GM23338 (cell line): Measurements from ENCODE around the gene C3orf80. TPM values are rescaled to one million over a fixed set of nuclear protein-coding genes. Genes with fewer than 3 reads are reported as not detected.

ENCODE experiments used
- ATAC-seq: fragments of 200-7000 bp; cut with Tn5 transposase; 3 replicates; pipeline ENCODE4 v1.9.1; 2020
- DNase-seq: peaks from one replicate; pipeline ENCODE4 v3.0.0-alpha.2; 2015; ENCODE audit warnings: low spot score
- H2AFZ ChIP-seq: fragments of 200-600 bp; sonication (generic); 2 replicates; pipeline ENCODE4 v1.8.0; 2016; ENCODE audit warnings: antibody characterized with exemption, mild to moderate bottlenecking, moderate library complexity
- H3F3A ChIP-seq: fragments of 200-600 bp; sonication (generic); replicated peaks from 2 replicates; pipeline ENCODE4 v1.8.0; 2017; ENCODE audit warnings: antibody characterized with exemption, mixed run types, low read depth
- H3K27ac ChIP-seq: fragments of 200-600 bp; sonication (generic); 2 replicates; pipeline ENCODE4 v1.6.1; 2016; ENCODE audit warnings: low read depth
- H3K27me3 ChIP-seq: fragments of 200-600 bp; sonication (generic); 2 replicates; pipeline ENCODE4 v1.8.0; 2016; ENCODE audit warnings: mild to moderate bottlenecking, mixed run types, moderate library complexity; ENCODE audit not compliant: insufficient read depth
- H3K36me3 ChIP-seq: fragments of 200-600 bp; sonication (generic); 2 replicates; pipeline ENCODE4 v1.8.0; 2016; ENCODE audit warnings: mild to moderate bottlenecking; ENCODE audit not compliant: insufficient read depth
- H3K4me1 ChIP-seq: fragments of 200-600 bp; sonication (generic); 2 replicates; pipeline ENCODE4 v1.8.0; 2016; ENCODE audit warnings: mild to moderate bottlenecking, moderate library complexity; ENCODE audit not compliant: insufficient read depth
- H3K4me2 ChIP-seq: fragments of 200-600 bp; sonication (generic); 2 replicates; pipeline ENCODE4 v1.7.1; 2017; ENCODE audit warnings: mixed run types
- H3K4me3 ChIP-seq: fragments of 200-600 bp; sonication (generic); 2 replicates; pipeline ENCODE4 v1.6.1; 2016; ENCODE audit warnings: mixed run types
- H3K79me2 ChIP-seq: fragments of 200-600 bp; sonication (generic); replicated peaks from 2 replicates; pipeline ENCODE4 v1.8.0; 2017; ENCODE audit warnings: mild to moderate bottlenecking; ENCODE audit not compliant: insufficient read depth
- H3K9me2 ChIP-seq: fragments of 200-600 bp; sonication (generic); 2 replicates; pipeline ENCODE4 v1.8.0; 2017; ENCODE audit not compliant: insufficient read depth
- H4K20me1 ChIP-seq: fragments of 200-600 bp; sonication (generic); replicated peaks from 2 replicates; pipeline ENCODE4 v1.8.0; 2017; ENCODE audit warnings: mild to moderate bottlenecking; ENCODE audit not compliant: insufficient read depth
- H3K27ac Mint-ChIP-seq: 2 replicates; pipeline ENCODE4 v1.8.0; 2020; ENCODE audit warnings: inconsistent platforms, mild to moderate bottlenecking, moderate library complexity, mixed read lengths
- H3K27me3 Mint-ChIP-seq: 3 replicates; pipeline ENCODE4 v1.8.0; 2022; ENCODE audit warnings: low read depth, mild to moderate bottlenecking, moderate library complexity, mixed read lengths, inconsistent platforms; ENCODE audit not compliant: insufficient read depth, poor library complexity
- H3K36me3 Mint-ChIP-seq: 3 replicates; pipeline ENCODE4 v1.8.0; 2021; ENCODE audit warnings: low read depth, mild to moderate bottlenecking, inconsistent platforms, moderate library complexity, mixed read lengths
- H3K4me1 Mint-ChIP-seq: 3 replicates; pipeline ENCODE4 v1.8.0; 2020; ENCODE audit warnings: mild to moderate bottlenecking, inconsistent platforms, mixed read lengths
- H3K4me3 Mint-ChIP-seq: 3 replicates; pipeline ENCODE4 v1.8.0; 2021; ENCODE audit warnings: moderate library complexity, mild to moderate bottlenecking, inconsistent platforms, mixed read lengths
- H3K9me3 Mint-ChIP-seq: 3 replicates; pipeline ENCODE4 v1.8.0; 2020; ENCODE audit warnings: moderate library complexity, mild to moderate bottlenecking, inconsistent platforms, mixed read lengths
- EZH2 ChIP-seq: fragments of 200-600 bp; sonication (generic); IDR thresholded peaks from one replicate; pipeline ENCODE4 v1.8.0; 2017; ENCODE audit warnings: antibody characterized with exemption, mild to moderate bottlenecking, low read depth; ENCODE audit not compliant: unreplicated experiment
- EZH2phosphoT487 ChIP-seq: fragments of 200-600 bp; sonication (generic); IDR thresholded peaks from one replicate; pipeline ENCODE4 v1.8.1; 2018; ENCODE audit warnings: antibody characterized with exemption; ENCODE audit not compliant: unreplicated experiment
- JUNB ChIP-seq: IDR thresholded peaks from one replicate; pipeline ENCODE4 v1.6.1; 2016; ENCODE audit warnings: antibody characterized with exemption; ENCODE audit not compliant: unreplicated experiment
- NANOG ChIP-seq: IDR thresholded peaks from 2 replicates; pipeline ENCODE4 v1.6.1; 2016; ENCODE audit warnings: antibody characterized with exemption, borderline replicate concordance
- POLR2AphosphoS5 ChIP-seq: IDR thresholded peaks from 2 replicates; pipeline ENCODE4 v1.6.1; 2016; ENCODE audit warnings: antibody characterized with exemption, low read depth
- REST ChIP-seq: IDR thresholded peaks from one replicate; pipeline ENCODE4 v1.6.1; 2018; ENCODE audit warnings: antibody characterized with exemption; ENCODE audit not compliant: unreplicated experiment
- ZNF114 ChIP-seq: fragments of 250-450 bp; sonication (Bioruptor Pico); IDR thresholded peaks from 2 replicates; pipeline ENCODE4 v1.5.0; 2020; ENCODE audit warnings: mild to moderate bottlenecking, moderate library complexity
- ZNF331 ChIP-seq: fragments of 250-450 bp; sonication (Bioruptor Pico); IDR thresholded peaks from 2 replicates; pipeline ENCODE4 v1.5.0; 2020; ENCODE audit warnings: low read depth, mild to moderate bottlenecking, moderate library complexity
- ZNF462 ChIP-seq: fragments of 250-450 bp; sonication (Bioruptor Pico); IDR thresholded peaks from 2 replicates; pipeline ENCODE4 v1.5.0; 2020; ENCODE audit warnings: mild to moderate bottlenecking, moderate library complexity
- polyA plus RNA-seq: library from polyadenylated mRNA; unstranded; fragments of >200 nt; fragmentation: Nextera tagmentation; extraction: Ambion mirVana; gene quantifications from 2 replicates; pipeline ENCODE4 v1.2.1, GENCODE V29; 2016
- total RNA-seq: library from RNA; depleted of rRNA; stranded (reverse); fragments of >200 nt; shearing (Covaris generic); gene quantifications from 2 replicates; pipeline ENCODE4 v1.2.3, GENCODE V29; 2014

The C3orf80 gene
- total and polyA plus RNA-seq, 2 experiments from 2014 or later = 0.57 to 3.0 TPM

GRCh38 chr3:160184655-160185054 lies 40.6 kb upstream of the C3orf80 start (continued):
- no peak for TF ChIP-seq POLR2AphosphoS5
- no peak for TF ChIP-seq EZH2phosphoT487
- no peak for TF ChIP-seq NANOG
- no peak for TF ChIP-seq ZNF331
- TF ChIP-seq ZNF114 (CRISPR knock-in tag) = no peak

GRCh38 chr3:160185751-160186150 lies 39.5 kb upstream of the C3orf80 start:
- no peak overlapping the region for H3K4me2 ChIP-seq
- Mint-ChIP-seq H3K27ac (no peak overlapping the region), H3K36me3 (no peaks in the 10 kb centered on the region), H3K27me3 (no peaks in the 10 kb centered on the region), H3K9me3 (no peaks in the 10 kb centered on the region), H3K4me3 (no peak overlapping the region), H3K4me1 (peaks cover 5% of the 10 kb centered on the region)
- H3K4me1 ChIP-seq = no peaks in the 10 kb centered on the region
- H3K4me3 ChIP-seq = no peak overlapping the region
- ATAC-seq (no peak), DNase-seq (no peak)
- no peaks in the 10 kb centered on the region for H3F3A ChIP-seq
- H4K20me1 ChIP-seq = no peaks in the 10 kb centered on the region
- TF ChIP-seq NANOG = no peak
- TF ChIP-seq POLR2AphosphoS5 = no peak
- TF ChIP-seq EZH2 = no peak
- no peak for TF ChIP-seq ZNF114 (CRISPR knock-in tag)
- no peak for TF ChIP-seq JUNB
- no peak for TF ChIP-seq EZH2phosphoT487
- TF ChIP-seq REST = no peak
- no peak for TF ChIP-seq ZNF462 (CRISPR knock-in tag)
- H3K9me2 ChIP-seq = peaks cover 18% of the 10 kb centered on the region
- no peaks in the 10 kb centered on the region for H3K36me3 ChIP-seq
- no peaks in the 10 kb centered on the region for H3K27me3 ChIP-seq
- H2AFZ ChIP-seq = no peak overlapping the region
- H3K27ac ChIP-seq = no peak overlapping the region
- H3K79me2 ChIP-seq = no peaks in the 10 kb centered on the region
